Activated T-helper 1 cell treated with Interleukin-2 at 50 U/mL for 16 hours (primary cell): ENCODE results near the gene IHH.

Source experiments
- DNase-seq: peaks from one replicate; pipeline ENCODE4 v3.0.0-alpha.2; 2020; ENCODE audit warnings: low read depth

The IHH gene

DNA sequence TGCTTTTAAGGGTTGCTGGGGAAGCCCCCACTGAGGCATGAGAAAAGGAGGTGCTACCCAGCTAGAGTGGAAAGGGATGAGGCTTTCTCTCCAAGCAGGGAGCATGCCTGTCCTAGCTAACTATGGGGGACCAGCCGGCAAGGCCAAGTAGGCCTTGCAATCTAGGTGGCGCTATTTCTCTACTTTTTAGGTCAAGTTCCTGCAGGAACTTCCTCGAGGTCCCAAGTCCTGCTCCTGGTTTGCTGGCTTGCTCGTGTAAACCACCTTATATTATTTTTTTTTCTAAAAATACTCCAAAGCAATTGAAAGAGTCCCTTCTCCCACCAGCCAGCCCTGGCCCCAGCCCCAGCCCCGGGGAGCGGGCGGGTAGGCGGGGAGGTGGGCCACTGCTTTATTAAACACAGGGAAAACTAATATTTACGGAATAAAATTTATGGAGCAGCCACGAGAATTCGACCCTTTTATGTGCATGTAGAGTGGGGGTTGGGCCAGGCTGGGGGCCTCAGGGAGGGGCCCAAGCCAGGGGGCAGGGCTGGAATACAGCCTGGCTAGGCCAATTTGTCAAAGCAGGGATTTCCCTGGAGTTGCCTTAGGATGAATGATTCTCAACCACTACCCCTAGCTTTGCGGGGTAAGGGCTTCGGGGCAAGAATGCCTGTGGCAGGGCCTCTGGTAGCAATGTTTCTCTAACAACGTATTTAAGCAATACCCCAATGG lies 12.8 kb upstream of the IHH start:
- DNase-seq = no peak

DNA sequence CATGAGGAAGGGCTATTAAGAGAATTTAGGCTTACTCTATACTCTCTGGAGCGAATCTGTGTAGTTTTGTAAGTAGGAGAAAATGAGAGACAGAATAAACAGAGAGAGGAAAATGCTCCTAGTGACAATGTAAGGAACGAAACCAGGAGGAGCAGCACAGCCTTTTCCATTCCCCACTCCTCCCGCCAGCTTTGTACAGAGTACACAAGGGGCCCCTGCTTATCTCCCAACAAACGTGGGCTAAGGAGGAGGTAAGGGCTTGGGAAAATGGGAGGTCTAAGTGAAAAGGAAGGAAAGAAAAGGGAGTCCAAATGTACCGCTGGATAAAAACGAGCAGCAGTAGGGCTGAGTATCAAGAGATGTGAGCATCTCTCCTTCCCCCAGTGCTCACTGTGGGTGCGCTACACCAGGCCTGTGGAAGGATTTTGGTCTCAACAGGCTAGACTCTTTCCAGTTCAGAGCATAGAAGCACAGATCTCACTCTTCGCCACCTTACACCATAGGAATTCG lies 12.1 kb upstream of the IHH start:
- DNase-seq = no peak

DNA sequence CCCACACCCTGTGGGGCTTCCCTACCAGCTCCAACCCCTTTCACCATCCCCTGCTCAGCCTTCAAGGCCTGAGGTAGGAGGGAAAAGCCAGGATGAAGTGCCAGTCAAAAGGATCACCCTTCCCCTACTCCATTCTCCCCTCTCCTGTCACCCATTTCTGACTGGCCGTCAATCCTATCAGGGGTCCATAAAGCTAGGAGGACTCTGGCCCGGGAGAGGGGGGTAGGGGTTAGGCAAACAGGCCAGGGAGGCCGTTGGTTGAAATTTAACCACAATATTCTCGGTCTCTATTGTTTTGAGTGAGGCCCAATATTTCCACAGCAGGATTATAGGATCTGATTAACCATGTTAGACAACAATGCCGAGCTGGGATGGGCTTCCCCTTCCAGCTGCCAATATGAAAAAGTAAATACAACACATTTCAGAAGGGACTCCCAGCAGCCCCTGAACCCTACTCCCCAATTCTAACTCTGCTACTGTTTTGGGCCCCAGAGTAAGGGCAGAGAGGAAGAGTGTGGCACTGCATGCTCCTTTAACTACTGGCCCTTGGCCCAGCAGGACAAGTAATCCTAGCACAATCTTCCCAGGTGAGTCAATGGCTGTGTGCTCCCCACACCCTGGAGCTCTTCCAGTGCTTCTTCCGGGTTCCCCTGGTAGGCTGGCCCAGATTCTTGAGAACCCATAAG lies 10.6 kb upstream of the IHH start:
- no peak for DNase-seq

DNA sequence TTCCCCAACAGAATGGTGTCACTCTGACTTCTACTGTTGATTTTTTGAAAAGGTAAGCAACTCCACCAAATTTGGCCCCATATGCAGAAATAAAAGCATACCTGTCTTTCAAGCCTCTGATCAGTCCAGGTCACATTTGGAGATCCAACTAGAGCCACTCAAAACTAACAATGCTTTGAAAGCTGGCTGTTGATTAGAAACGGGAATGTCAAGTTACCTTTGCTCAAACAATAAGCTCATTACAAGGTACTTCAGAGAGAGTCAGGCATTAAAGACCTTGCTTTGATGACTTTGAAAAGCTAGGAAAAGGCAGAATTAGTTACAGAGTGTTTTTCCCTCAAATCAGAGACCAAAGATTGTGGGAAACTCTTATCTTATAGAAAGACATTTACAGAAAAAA lies 4.8 kb upstream of the IHH start:
- no peak for DNase-seq

DNA sequence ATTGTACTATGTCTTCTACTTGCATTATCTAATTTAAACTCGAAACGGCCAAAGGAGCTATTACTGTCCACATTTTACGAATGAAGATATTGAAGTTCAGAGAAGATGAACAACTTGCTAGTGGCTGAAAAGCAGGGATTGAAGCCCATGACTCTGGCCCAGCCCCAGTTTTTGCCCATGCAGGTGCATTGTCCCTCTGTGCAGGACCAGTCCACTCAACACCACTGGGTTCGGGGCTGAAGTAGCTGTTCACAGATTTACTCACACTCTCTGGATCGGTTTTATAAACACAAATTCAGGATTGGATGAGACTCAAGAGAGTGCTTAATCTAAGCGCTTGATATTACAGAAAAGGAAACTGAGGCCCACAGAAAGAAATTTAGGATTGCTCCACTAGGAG lies 1.4 kb upstream of the IHH start:
- DNase-seq = no peak

DNA sequence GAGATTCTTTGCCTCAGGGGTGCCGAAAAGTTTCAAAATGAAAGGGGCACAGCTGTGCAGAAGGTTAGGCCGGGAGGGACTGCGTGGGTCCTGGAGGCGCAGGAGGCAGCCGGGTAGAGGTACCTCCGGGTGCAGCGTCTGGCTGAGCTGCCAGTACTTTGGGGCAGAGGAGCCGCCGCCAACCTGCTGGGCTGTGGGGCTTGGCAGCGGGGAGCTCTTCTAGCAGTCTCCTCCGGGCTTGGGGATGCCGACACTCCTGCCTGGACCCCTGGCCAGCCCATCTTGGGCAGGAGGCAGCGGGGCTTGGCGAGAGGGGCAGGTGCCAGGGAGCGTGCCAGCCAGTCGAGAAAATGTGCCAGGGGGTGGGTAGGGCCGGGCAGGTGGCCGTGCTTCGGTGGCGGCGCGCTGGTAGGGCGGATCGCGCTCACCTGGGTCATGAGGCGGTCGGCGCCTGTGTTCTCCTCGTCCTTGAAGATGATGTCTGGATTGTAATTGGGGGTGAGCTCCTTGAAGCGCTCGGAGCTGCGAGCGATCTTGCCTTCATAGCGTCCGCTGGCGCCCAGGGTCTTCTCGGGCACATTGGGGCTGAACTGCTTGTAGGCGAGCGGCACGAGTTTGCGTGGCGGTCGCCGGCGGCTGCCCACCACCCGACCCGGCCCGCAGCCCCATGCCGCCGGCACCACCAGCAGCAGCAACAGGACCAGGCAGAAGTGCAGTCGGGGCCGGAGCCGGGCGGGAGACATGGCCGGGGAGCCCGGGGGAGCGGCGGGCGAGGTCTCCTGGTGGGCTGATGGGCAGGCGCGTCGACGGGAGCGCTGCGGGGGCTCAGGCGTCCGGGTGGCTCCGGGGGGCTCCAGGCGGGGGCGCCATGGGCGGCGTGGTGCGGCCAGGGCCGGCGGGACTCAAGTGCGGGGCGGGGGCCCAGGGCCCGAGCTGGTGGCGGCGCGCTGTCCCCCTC lies 717 bp downstream of the IHH start:
- no peak for DNase-seq

DNA sequence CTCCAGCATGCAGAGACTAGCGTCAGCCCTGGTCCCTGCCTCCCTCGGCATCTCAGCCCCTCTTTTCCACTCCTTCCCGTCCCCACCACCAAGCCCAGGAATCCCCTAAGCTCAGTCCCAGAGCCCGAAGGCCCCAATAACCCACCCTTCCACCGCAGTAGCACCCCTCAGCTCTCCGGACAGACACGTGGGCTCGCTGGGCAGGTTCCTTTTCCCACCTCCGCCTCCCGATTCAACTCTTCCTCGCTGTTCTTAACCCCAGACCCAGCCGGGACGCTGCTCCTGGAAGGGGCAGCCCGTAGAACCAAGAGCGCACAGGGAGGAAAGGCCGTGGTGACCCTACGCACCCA lies 1.4 kb downstream of the IHH start:
- no peak for DNase-seq

DNA sequence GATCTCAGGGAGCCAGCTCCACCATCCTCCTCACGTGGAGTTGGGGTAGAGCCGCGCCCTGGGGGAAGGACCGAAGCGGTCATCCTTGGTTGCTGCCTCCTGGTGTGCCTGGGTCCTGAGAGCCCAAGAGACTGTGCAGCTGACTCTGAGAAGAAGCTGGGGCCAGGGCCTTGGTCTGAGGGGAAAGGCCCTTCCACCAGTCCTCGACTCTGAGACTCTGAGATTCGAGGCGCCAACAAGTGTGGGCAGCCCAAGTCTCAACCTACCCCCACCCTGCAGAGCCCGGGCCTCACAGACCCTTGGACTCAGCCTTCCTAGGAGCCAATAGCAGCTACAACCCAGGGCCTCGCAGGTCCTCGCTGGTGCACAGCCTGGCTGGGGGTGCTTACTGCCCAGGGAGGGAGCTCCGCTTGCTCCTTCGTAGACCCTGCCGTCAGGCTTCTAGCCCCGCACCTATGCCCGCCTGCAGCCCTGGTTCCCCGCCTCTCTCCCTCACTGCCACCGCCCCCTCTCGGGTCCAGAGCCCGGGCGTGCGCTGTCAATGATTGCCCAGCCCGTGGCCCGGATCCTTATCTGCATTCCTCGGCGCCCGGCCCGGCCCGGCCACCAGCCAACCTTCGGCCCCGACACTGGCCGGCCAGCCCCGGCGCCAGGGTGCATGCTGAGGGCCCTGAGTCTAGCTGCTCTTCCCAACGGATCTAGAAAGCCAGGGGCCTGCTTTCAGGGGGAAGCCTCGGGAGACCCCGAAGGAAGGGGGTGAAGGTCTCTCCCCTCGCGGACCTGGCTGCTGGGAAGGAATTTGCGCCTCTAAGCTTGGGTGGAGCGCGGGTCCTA lies 2.0 kb downstream of the IHH start:
- DNase-seq = no peak

DNA sequence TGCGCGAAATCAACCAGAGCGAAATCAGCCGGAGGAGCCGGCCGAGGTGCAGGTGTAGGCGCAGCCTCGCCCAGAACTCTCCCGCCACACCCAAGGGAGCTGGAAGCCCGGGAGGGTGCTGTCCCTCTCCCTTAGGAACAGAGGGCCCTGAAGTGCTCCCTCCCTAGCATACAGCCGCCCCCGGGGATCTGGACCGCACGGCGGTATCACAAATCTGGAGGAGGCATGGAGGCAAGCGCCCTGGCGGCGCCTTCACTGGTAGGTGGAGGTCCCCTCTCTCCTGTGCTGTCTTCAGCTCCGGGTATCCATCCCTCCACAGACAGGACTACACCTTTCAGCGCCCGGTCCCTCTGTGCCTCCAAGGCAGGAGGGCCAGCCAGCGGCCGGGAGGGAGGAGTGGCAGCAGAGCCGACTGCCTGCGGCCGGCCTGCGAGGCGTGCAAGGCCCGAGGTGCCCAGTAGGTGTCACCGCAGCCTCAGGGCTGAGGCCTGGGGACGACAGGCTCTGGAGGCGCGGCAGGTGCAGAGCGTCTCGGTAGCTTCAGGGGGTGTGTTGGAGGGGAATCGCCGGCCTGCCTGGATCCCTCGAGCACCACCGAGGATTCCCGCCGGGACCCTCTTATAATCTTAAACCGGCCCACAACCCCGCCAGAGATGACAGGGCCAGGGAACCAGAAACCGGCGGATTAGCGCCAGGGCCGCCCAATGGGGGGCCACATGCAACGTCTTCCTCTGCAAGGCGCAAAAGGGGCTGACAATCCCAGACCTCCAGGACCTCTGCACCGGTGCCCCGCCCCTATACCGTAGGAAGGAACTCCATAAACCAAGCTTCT lies 2.8 kb downstream of the IHH start:
- DNase-seq = peak; percentile 64

DNA sequence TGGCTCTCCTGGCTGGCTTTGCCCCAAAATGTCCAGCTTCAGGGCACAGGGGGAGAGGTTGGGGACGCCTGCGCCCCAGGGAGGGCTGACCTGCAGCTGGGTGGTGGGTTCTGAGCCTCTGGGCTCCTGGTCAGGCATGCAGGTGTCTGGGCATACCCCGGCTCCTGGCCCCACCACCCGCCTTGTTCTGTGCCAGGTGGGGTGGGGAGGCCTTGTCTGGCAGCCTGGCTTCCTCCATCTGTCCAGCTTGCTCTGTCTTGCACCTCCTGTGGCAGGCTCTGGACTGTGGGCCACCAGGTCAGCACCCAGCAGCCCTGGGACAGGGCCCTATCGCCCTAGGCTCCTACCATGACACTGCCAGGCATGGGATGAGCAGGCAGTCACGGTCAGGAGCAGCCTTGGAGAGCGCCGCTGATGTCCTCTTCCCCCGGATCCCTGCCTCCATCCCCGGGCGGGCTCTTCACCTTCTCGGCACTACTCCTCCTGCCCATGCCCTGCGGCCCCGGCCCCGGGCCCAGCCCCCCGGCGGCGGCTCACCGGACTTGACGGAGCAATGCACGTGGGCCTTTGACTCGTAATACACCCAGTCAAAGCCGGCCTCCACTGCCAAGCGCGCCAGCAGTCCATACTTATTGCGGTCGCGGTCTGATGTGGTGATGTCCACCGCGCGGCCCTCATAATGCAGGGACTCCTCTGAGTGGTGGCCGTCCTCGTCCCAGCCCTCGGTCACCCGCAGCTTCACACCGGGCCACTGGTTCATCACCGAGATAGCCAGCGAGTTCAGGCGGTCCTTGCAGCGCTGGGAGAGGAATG lies 3.6 kb downstream of the IHH start:
- DNase-seq = no peak

DNA sequence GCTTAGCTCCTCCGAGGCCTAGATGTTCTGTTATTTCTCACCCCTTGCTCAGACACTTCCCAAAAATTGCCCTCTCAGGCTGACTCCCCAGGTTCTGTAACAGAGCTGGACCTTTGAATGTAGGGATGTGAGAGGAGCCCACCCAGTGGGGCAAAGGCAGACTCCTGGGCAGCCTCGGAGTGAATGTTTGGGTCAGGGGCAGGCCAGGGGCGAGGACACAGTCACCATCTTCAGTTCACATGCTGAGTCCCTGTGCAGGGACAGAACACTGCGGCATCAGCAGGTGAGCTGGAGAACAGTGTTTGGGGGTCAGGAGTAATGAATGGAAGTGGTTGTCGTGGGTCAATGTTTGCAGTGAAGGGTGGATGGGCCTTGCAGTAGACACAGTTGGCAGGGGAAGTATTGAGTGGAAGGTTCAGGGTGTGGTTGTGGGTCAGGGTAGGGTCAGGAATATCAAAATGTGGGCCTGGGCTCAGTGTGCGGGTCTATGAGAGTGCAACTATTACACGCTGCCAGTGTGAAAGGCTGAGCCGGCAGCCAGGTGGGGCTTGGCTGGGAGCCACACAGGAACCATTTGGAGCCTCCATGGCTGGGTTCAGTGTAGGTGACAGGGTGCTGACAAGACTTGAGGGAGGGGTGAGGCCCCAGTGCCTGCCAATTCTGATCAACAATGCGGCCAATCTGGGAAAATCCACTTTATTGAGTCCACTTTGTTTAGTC lies 4.4 kb downstream of the IHH start:
- no peak for DNase-seq

DNA sequence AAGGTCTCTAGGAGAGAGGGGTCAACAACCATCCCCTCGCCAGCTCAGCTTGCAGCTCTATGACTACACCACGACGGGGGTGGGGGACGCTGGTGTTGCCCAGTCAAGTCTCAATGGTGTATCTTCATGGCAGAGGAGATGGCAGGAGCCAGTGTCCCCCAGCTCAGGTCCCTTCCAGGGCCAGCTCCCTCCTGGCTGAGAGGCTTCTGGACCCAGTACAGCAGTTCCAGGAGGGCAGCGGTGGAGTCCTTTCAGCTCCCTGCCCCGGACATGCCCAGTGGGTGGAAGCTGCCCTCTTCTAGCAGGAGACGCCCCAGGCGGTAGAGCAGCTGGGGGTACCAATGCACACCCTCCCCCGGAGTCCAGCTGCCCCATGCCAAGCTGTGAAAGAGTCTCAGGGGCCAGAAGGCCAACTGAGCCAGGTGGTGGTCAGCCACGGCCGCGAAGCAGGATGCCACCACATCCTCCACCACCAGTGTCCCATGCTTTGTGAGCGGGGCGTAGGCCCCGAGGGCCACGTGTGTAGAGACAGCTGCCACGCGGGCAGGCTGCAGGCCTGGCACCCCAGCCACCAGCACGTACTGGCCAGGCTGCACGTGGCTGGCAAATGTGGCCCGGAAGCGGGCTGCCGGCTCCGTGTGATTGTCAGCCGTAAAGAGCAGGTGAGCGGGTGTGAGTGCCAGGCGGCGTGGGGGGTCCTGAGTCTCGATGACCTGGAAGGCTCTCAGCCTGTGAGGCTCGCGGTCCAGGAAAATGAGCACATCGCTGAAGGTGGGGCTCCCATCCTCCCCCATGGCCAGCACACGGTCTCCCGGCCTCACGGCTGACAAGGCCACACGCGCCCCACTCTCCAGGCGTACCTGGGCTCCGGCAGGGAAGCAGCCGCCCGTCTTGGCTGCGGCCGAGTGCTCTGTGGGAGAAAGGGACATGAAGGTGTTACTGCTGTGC lies 5.5 kb downstream of the IHH start:
- no peak for DNase-seq

DNA sequence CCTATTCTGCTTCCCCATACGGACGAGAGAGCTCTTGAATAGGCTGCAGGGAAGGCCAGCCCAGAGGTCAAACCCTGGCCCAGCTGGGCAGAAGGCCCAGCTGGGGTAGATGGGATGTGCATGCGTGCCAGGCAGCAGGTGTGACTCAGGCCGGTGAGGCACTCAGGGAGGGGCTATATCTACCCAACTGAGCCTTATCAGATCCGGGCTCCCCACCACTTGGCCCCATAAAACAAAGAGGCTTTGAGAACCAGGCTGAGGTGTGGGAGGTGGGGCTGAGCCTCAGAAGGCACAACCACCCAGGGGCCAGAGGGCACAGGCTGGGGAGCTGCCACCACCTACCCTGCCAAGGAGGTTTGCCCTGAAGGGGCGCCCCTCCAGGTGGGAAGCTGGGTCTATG lies 11.4 kb downstream of the IHH start:
- DNase-seq = no peak

DNA sequence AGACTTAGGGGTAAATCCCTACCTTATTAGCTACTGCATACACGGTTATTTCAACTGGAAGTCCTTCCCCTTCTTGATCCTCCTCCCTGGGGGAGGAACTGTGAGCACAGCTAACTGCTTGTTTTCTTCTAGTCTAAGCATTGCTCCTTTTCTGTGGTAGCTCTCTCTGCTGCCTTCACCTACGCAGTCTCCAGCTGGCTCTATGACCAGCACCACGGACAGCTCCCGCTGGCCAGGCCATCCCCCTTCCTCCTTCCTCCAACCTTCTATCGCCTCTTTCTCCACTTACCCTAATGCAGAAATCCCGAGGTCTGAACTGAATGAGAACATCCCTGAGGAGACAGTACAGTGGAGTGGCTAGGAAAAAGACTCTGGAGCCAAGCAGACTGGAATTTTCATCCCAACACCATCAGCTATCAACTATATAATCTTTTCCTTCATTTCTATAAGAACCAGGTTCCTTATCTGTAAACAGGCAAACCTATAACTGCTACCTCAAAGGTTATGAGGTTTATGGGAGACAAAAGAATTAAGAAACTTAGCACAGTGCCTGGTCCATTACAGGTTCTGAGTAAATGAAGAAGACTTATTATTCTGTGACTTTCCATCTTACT lies 14.7 kb downstream of the IHH start:
- DNase-seq = no peak

DNA sequence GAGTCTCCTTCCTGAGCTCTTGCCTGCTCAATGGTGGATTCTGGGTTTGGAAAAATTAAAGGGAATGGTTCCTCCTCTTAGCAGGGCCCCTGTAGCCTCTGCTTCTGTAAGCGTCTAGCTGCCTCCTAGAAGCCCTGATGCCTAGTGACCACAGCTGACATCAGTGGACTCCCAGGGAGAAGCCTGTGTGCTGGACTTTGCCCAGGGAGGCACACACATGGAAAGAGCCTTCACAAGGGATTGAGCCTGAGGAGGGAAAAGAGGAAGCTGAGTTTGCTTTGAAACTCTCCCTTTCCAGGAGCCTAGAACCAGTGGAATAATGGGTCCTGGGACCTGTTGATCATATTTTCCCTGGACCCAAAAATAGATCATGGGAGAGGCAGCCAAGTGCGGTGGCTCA lies 18.0 kb downstream of the IHH start:
- DNase-seq = no peak

DNA sequence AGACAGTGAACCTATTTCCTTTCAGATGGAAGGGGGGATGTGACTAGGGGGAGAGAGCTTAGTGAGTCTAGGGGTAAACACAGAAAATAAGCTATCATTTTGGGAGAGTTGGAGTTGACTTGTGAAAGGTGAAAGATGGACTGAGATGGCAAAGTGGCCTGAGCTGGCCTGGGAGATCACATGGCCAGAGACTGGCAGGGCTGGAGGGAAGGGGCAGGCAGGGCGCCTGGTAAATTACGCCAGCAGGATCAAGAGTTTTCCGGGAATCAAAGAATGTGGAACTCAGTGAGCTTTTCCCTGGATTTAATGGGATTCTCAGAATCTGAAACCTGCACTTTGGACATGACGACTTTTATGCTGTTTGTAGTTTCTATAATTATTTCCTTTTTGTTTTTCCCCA lies 18.6 kb downstream of the IHH start:
- no peak for DNase-seq

DNA sequence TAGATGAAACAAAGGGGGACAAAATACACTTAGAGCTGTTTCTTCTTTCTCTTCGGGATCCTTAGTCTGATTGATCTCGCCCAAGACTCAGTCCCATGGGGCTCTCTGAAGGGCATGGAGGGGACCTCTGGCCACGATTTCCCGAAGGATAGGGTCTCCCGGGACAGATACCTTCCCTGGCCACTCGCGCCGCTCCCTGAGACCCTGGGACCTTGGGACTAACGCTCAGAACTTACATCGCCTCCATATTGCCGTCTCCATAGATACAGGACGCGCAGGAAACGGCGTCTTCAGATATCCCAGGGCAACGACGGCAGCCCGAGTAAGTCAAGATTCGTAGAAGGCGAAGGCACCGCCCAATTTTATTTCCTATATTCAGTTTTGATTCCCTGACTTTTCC lies 19.5 kb downstream of the IHH start, which contains the start of gene CFAP65:
CFAP65 (minus strand) TSS at position 265 of the 400 bp plus-strand sequence. CDS start 2,468 bp downstream, outside the sequence.
- no peak for DNase-seq

DNA sequence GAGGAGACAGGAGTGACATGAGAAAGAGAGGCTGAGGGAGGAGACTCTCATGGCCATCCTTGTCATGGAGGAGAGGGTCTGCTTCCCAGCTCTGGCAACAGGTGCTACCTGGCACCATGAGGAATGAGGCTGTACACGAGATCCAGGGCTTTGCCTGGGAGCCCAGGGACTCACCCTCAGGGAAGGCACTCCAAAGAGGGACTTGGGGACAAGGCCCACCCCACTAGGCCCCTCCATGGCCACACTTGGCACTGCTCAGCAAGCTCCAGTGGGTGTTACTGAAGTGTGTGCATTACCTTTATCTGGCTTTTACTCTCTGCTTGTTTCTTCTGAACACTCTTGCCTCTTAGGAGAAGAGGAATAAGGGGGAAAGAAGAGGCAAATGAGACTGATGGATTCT lies 22.1 kb downstream of the IHH start:
- no peak for DNase-seq
